NCI-H128 (cell line): Measurements from ENCODE around the gene VWF.

Source experiments
- DNase-seq: peaks from one replicate; lab custom pipeline; 2025; ENCODE audit not compliant: unreplicated experiment; lab: John Stamatoyannopoulos, UW

VWF gene

DNA sequence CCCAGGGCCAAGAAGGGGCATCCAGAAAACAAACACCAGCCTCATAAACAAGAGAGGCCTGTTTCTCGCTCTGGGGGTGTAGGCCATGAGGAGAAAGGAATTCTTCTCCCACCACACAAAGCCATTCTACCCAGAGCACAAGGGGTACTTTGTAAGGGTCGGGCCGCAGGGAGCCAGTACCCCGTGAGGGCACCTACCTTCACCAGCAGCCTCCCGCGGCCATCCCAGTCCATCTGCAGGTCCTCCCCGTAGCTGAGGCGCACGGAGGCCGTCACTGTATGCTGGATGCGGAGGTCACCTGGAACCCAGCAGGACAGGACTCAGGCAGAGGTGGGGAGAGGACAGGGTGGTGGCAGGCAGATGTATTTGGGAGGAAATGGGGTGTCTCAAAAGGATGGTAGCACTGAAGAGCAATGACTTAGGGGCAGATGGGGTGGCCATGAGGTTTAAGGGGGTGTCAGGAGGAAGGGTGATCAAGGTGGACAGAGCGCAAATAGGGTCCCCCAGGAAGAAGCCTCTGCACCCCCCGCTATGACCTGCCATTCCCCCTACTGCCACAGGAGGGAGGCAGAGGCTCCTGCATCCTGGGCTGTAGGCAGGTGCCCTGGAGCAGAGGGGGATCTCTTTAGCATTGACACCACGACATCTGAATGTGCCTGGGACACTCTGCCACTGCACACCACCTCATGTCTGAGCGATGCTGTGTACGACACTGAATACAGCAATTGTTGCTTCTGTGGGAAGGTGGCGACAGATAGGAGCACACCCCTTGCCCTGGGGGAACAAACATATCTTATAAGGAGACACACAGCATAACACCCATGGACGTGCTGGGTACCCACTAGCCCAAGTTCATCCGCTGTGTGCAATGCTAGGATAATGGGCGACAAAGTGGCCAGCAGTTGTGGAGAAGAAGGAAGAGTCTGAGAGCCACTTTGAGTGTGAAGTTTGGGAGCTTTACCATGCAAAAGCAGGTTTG lies 61.4 kb downstream of the VWF start:
- no peak for DNase-seq

DNA sequence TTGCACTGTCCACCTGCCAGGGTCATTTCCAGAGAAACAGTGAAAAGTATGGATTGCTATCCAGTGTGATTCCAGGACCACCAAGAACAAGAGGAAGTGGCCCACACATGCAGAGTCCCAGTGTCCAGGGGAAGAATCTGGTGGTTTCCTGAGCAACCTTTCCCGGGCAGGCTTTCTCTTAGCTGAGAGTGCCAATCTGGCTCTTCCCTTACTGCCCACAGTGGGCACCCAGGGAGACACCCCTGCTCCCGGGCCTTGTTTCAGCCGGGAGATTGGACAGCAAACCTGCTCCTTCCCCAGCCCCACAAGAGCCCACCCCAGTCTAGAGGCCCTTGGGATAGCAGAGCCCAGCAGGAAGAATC lies 62.1 kb downstream of the VWF start:
- no peak for DNase-seq

DNA sequence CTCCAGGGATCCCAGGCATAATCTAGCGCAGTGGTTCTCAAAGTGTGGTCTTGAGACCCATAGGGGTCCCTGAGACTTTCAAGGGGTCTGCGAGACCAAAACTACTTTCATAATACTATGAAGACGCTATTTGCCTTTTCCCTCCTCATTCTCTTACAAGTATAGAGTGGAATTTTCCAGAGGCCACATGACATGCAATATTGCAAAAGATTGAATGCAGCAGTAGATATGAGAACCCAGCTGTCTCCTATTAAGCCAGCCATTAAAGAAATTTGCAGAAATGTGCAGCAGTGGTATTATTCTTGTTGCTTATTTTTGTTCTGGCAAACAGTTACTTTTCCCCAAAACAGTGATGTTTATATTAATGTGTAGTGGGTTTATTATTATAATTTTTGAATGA lies 62.8 kb downstream of the VWF start:
- no peak for DNase-seq

DNA sequence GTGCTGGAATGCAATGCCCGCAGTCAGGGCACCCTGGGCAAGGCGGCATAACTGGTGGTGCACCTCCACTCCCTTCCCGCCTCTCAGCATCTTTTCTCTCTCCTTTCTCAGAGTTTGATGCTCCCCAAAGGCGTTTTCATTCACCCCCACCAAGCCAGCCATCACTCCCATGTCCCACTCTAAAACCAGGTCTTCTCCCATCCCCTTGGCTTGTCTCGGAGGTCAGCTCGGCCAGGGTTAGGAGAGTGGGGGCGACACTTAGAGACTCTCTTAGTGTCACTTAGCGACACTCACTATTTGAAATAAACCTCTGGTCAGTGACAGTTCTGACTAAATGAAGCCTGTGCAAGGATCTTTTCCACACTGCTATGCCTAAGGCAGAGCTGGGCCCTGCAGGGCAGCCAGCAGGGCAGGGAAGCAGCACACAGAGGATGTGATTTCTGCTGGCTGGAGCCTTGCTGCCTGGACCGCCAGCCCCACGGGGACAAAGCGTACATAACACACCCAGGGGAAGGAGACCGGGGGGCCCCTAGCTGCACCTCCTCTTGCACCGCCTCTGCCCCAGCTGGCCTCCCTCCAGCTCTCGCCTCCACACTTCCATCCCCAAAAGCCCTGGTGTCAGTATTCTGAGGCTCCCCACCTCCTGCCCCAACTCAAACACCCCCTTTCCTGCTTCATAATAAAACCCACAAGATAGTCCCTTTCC lies 64.5 kb downstream of the VWF start:
- DNase-seq: no peak

DNA sequence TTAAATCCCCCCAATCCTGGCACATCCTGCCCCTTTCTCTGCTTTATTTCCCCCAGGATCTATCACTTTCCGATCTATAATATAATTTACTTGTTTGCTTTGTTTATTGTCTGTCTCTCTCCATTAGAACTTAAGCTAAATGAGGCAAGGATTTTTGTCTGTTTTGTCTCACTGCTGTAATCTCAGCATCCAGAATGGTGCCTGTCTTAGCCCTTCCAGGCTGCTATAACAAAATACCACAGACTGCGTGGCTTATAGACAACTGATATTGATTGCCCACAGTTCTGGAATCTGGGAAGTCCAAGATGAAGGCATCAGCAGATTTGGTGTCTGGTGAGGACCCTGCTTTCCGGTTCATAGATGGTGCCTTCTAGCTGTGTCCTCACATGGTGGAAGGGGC lies 65.2 kb downstream of the VWF start:
- no peak for DNase-seq

DNA sequence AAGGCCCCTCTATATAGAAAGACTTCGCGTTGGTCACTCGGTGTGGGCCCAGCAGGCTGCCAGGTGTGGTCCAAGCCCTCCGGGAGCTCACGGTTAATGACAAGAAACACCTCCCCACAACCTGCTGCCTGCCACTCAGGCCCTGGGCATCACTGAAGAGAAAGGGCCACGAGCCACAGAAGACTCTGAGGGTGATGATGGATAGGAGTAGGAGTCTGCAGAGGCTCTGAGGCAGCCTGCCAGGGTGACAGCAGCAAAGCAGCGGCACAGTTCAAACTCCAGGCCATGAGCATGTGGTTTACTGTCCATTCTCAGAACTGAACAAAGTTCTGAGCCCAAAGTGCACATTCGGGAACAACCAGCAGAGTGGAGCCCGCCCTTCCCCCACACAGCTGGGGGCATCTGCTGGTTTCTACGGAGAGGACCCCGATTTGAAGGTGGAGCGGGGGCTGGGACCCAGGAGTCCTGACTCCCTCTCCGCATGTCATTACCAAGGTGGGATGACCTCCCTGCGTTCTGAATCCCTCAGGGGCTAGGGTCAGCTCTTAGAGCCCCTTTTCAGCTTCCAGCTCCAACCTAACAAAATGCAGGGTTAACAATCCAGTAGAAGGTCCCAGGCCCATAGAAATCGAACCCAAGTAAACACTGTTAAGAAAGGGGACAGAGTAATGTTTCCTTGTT lies 65.8 kb downstream of the VWF start:
- no peak for DNase-seq

DNA sequence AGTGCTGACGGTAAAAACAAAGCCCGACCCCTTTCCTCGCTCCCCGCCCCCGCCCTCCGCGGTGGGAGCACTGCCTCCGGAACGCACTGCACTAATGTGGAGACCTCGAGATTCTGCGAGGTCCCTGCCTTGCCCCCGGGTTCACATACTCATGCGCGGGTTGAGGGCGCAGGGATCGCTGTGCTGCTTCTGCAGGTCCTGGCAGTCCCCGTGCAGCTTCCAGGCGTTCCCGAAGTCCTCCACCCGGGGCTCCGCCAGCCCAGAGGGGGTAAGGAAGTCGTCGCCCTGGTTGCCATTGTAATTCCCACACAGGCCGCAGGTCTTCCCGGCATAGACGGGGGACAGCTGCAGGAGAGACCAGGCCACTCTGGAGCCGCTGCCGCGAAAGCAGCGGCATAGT lies 66.8 kb downstream of the VWF start:
- no peak for DNase-seq

DNA sequence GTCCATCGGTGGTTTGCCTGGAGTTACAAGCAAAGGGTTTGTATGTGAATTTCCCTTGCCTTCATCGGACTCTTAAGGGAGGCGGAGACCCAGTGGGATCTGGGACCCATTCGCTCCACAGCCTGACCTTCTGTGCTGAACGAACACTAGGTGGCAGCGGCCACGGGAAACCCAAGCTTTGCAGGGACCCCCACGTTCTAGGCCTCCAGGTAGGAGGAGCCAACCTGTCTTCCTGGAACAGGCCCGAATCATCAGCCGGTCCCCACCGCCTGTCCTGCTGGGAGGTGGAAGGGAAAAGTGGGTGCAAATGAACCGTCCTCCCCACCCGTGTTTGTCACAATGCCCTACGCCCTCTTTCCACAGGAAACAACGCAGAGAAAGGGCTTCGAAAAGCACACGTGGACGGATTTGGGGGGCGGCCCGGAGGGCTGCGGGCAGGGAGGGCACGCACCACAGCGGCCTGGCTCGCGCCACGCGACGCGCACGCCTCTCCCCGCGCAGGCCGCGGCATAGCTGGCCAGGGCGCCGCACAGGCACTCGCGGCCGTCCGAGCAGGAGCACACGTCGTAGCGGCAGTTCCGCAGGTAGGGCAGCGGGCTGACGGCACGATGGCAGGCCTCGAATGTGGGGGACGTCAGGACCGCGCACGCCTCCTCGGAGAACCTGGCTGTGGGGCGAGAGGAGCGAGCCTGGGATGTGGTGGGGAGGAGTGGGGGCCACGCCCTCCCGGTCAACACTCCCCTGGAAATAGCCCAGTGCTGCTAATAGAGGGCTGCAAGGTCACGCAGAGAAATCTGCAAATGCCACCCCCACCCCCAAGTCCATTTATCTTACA lies 67.8 kb downstream of the VWF start:
- no peak for DNase-seq

DNA sequence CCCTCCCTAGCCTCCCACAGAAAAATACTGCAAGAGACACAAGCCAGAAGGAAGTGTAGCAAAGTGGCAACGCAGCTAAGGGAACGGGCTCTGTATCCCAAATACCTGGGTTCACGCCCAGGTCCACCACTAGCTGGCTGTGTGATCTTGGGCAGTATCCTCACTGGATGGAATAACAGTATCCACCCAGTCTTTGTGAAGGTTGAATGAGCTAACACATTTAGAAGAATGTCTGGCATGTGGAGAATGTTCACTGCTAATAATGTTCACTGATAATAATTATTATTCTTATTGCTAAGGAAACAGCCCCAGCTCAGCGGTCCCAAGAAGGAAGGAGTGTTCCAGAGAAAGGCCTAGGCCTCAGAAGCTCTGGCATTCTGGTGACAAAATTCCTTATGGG lies 70.9 kb downstream of the VWF start:
- DNase-seq: no peak

DNA sequence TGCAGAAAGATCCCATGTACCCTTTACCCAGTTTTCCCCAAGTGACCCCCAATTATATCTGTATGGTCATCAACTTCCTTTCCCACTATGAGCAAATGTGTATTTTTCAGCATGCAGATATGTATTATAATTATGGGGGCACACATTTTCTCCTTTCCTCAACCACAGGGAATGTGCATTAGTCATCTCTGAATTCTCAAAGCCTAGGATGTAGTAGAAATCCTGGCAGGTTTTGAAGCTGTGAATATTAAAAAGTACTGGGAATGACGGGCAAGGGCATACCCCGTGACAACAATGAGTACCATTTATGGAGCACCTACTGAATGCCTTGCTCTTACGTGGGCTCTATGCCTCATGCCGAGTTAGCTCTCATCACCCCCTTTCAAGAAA lies 71.5 kb downstream of the VWF start:
- no peak for DNase-seq

DNA sequence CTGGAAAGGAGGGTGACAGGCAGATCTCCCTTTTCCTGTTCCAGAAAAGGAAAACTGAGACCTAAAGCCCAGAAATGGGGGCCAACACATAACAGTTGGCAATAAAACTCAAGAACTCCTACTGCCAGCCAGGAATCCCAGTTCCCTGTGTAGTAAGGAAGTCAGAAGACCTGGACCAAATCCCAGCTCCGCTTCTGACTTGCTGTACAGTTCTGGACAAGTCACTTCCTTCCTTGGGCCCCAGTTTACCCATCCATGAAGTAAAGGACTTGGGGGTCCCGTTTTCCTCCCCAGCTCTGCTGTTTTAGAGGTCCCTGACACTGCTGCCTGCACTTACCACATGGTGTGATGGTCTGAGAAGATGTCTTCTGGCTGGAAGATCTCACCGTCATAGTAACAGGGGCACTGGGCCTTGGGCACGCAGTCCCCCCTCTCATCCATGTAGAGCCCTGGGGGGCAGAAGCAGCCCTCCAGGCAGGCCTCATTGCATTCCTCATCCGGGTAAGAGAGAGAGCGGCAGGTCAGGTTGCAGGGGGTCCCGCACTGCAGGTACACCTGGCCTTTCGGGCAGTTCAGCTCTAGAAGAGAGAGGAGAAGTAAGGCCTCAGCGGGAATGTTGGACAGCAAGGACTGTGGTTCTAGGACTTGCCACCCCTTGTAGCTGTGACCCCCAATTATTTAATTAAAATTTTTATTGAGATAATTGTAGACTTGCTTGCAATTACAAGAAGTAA lies 72.1 kb downstream of the VWF start:
- no peak for DNase-seq

DNA sequence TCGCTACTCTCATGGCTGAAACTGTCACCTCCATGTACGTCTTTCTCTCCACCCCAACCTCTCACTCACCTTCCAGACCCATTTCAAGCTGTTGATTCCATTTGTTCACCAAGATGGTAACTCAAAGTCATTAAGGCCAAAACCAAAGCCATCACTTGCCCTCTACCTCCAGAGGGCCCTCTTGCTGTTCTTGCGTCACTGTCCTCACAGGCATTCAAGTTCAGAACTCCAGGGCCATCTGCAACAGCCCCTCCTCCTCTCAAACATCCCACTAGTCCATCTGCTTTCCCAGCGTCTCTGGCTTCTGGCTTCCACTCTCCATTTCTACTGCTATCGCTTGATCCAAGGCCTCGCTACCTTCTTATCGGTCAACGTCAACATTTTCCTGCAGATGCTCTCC lies 74.5 kb downstream of the VWF start:
- DNase-seq: no peak

DNA sequence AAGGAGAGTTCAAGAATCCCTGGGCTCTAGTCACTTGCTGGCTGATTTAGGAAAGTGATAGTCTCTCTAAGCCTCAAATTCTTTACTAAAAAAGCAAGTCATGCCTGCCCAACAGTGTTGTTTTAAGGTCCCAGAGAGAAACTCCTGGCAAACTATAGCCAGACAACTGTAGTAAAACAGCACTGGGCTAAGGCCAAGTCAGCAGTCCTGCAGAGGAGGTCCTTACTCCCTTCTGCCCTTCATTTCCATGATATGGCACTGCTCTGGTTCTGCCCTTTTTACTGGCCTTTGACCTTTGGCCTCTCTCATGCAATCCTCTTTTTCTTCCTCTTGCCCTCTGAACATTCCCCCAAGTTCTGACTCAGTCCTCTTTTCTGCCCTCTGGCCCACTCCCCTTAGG lies 74.9 kb downstream of the VWF start:
- DNase-seq: no peak

DNA sequence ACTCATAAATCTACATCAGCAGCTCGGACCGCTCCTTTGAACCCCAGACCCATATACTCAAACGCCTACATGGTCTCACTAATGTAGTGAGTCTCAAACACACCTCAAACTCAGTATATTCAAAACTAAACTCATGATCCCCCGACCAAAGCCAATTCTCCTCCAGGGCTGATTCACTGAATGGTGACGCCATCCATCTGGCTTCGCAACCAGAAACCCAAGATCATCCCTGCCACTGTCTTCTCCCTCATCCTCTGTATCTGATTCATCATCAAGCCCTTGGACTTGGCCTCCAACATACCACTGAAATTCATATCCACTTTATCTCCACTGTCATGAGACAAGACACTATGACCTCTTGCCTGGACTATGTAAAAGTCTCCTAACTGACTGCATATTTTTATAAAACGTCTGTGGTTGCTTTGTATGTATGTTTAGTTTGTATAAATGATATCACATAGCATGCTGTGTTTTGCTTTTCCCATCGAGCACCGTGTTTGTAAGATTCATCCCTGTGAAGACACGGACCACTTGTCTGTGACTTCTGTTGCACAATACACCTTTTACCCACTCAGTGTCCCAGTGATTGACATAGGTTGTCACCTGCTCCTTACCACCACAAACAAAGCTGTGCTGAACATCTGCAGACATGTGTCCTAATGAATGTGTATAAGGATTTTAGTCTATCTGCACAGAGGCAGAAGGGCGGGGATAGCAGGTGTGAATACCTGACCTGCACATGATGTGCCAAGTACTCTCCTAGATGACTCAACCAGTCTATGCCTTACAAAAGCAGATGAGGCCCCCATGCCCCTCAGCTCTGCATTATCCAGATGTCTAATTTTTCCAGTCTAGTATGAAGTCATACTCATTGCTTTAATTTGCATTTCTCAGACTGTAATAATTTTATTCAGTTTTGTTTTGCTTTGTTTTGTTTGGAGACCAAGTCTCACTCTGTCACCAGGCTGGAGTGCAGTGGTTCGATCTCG lies 76.9 kb downstream of the VWF start:
- no peak for DNase-seq

DNA sequence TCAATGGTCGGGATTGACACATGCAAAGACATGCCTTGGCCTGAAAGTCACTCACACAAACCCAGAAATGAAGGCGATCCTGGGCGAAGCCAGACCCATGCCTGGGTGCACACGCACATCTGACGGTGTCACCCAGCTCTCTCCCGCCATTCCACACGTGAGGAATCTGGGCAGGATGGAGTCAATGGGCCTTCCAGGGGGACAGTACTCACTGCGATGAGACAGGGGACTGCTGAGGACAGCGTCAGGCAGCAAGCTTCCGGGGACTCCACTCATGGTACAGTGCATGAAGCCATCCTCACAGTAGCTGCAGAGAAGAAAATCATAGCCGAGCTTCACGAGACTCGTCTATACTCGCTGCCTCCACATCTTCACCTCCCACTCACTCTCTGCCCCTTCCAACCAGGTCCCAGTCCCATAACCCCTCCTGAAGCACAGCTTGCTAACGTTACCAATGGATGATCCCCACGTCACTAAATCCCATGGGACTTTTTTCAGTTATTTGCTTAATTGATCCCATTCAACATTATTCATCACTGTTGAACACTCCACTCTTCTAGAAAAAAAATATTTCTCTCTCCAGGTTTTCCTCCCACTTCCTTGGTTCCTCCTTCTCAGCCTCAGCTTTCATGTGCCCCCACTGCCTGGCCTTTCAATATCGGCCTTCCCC lies 77.8 kb downstream of the VWF start:
- no peak for DNase-seq

DNA sequence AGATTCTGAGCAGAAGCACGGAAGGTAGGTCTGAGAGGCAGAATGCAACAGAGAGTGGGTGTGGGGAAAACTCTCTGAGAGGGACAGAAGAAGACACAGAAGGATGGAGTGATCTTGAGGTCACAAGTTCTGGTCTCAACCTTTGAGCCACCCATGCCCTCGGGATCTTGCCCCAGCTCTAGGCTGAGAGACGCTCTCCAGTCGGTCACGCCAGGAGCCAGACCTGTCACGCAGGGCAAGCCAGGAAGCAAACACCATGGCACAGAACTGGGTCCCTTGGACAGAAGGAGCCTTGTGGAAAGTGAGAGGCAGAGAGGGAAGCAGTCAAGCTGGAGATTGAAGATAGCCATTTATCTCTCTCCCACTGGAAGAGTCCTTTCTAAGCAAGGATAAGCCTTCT lies 79.0 kb downstream of the VWF start:
- no peak for DNase-seq

DNA sequence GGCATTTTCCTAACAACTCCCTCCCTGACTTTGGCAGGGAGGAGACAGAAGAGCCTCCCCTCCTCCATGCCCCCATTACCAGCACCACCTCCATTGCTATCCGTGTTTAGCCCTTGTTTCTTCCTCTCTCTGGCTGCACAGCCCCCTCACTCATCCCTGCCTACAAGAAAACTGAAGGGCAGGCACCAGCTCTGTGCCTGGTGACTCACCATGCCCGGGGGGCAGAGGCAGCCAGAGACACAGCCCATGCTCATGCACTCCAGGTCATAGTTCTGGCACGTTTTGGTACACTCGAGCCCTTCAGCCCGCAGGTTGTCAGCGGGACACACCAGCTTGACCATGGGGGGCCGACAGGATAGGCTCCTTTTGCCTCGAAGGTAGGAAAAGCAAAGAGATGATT lies 80.4 kb downstream of the VWF start:
- DNase-seq: no peak

DNA sequence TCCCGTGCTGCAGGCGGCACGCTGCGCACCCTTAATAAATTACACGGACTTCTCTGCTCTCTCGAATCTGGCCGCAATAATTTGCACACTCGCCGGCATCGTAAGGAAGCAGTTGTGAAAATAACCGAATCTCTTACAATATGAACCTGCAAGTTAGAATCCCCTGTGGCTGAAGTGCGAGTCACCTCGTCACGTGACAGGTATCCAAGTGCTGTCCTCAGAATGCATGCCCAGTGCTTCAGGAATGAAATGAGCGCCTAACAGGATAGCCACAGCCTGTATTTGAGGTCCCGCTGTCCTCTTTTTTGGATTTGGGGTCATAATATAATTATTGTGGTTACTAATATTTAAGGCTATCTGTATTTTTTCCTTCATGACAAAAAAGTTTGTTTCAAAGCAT lies 82.0 kb downstream of the VWF start:
- DNase-seq: no peak

DNA sequence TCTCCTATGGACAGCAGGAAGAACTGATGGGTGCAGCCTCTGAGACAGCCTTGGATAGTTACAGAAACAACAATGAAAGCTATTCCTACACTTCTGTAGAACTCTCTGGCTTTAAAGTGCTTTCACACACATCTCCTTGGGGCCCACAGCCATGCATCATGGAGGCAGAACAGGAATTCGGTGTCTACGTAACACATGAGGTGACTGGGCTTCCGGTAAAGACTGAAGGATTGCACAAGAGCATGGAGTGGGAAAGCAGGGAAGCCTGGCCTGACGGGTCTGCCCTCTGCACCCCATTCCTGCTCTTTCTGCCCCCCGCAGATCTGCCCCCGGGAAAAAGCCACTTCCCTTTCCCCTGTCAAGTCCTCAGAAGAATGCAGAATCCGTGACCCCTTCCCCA lies 82.6 kb downstream of the VWF start:
- no peak for DNase-seq
